Upper lobe of right lung (tissue), 1 donor: ENCODE measurements around the gene ESR2. TPM values are rescaled to one million over a fixed set of nuclear protein-coding genes. Genes with fewer than 3 reads are reported as not detected.
"Not testable (repeated sequence)": the region's sequence is repeated elsewhere in the genome, so short reads cannot be mapped to it uniquely, and the experiment has no call there.

Source experiments
- ATAC-seq: fragments of 200-7000 bp; cut with Tn5 transposase; one replicate; pipeline ENCODE4 v1.9.1; 2020; ENCODE audit warnings: mild to moderate bottlenecking, moderate library complexity
- DNase-seq: peaks from one replicate; pipeline ENCODE4 v3.0.0-alpha.2; 2020
- H3K27ac ChIP-seq: fragments of 200-600 bp; one replicate; pipeline ENCODE4 v1.8.0; 2022
- H3K27me3 ChIP-seq: fragments of 200-600 bp; one replicate; pipeline ENCODE4 v1.8.0; 2022; ENCODE audit warnings: mild to moderate bottlenecking
- H3K36me3 ChIP-seq: fragments of 200-600 bp; one replicate; pipeline ENCODE4 v1.8.0; 2022
- H3K4me1 ChIP-seq: fragments of 200-600 bp; one replicate; pipeline ENCODE4 v1.8.0; 2022
- H3K4me3 ChIP-seq: fragments of 200-600 bp; one replicate; pipeline ENCODE4 v1.8.0; 2022; ENCODE audit warnings: mild to moderate bottlenecking
- H3K9me3 ChIP-seq: fragments of 200-600 bp; one replicate; pipeline ENCODE4 v1.8.0; 2022
- CTCF ChIP-seq: fragments of 200-600 bp; IDR thresholded peaks from one replicate; pipeline ENCODE4 v1.8.0; 2022; ENCODE audit warnings: antibody characterized with exemption
- intact Hi-C: fragments of 100-400 bp; cut with DNase I; formaldehyde crosslinking; loops from one replicate; pipeline ENCODE4 v1.11.0; 2022
- microRNA-seq: library from miRNA; unstranded; fragments of <30 nt; microRNA quantifications from one replicate; pipeline ENCODE4 v1.2.0, GENCODE V29; 2020; ENCODE audit warnings: borderline microRNAs expressed
- total RNA-seq: library from RNA; stranded (reverse); fragmentation: NEBNext Ultra II Directional; extraction: Animal tissue kit (Norgen Biotek cat#: 25700); gene quantifications from one replicate; pipeline ENCODE4 v1.2.1, GENCODE V29; 2021
- donor health status: DM: no; HTN: yes; CAD: no; lungs with severe emphysema.

ESR2 gene
- total RNA-seq, 1 donor from 2014 or later: 1.3 TPM

DNA sequence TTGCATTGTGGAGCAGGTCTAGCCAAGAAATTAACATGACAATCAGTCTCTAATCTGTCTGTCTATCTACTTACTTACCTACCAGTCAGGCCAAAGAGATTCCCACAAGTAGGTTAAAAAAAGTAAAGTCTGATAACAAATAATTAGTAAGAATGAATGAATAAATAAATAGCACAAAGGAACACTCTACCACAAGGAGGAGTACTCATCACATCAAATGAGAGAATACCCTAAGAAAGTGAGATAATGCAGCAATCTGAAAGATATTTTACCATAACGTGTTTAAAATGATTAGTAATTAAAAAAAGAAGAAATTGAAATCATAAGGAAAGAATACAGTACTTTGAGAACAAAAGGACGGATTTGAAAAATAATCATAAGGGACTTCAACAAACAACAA, 254.1 kb downstream of the ESR2 start:
- ATAC-seq: no peak
- no peak for DNase-seq
- Histone ChIP-seq H3K9me3 (no peaks in the 10 kb centered on the region), H3K4me3 (no peak overlapping the region), H3K27ac (no peak overlapping the region), H3K36me3 (no peaks in the 10 kb centered on the region), H3K27me3 (no peaks in the 10 kb centered on the region), H3K4me1 (no peaks in the 10 kb centered on the region)
- intact Hi-C loops: no loop called here
- TF ChIP-seq CTCF: peak; percentile 4

DNA sequence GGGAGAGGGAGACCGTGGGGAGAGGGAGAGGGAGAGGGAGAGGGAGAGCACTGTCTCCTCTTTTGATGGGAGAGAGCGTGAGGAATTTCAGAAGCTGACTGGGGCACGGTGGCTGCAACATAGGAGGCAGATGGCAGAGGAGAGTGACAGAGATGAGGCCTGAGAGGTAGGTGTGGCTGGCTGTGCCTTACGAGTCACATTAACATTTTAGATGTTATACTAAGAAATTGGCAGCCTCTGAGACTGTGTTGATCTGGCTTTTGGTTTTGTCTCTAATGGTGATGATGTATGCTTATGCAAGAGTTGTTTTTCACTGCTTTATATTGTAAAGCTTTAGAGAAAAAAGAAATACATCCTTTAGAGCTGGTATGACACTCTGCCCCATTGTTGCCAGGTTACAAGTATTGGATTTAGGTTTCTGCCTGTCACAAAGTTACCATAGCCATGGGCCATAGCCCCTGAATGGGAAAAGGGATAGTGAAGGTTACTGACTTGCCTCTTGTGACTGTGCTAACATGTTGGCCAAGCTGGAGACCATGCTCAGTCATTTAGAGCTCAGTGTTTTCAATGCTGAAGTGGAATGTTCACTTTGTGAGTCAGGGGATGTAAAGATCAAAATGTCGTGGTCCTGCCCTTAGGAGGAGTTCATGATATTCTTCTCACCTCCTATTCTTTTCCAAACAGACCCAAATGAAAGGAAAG, 255.2 kb downstream of the ESR2 start:
- Histone ChIP-seq H3K27ac (no peak overlapping the region), H3K36me3 (no peaks in the 10 kb centered on the region), H3K9me3 (no peaks in the 10 kb centered on the region), H3K27me3 (no peaks in the 10 kb centered on the region), H3K4me3 (no peak overlapping the region), H3K4me1 (no peaks in the 10 kb centered on the region)
- ATAC-seq (no peak), DNase-seq (no peak)
- intact Hi-C loops: no loop called here
- TF ChIP-seq CTCF: no peak

DNA sequence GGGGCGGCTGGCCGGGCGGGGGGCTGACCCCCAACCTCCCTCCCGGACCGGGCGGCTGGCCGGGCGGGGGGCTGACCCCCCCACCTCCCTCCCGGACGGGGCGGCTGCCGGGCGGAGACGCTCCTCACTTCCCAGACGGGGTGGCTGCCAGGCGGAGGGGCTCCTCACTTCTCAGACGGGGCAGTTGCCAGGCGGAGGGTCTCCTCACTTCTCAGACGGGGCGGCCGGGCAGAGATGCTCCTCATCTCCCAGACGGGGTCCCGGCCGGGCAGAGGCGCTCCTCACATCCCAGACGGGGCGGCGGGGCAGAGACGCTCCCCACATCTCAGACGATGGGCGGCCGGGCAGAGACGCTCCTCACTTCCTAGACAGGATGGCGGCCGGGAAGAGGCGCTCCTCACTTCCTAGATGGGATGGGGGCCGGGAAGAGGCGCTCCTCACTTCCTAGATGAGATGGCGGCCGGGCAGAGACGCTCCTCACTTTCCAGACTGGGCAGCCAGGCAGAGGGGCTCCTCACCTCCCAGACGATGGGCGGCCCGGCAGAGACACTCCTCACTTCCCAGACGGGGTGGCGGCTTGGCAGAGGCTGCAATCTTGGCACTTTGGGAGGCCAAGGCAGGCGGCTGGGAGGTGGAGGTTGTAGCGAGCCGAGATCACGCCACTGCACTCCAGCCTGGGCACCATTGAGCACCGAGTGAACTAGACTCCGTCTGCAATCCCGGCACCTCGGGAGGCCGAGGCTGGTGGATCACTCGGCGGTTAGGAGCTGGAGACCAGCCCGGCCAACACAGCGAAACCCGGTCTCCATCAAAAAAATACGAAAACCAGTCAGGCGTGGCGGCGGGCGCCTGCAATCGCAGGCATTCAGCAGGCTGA, 256.1 kb downstream of the ESR2 start:
- H3K9me3 ChIP-seq, H3K36me3 ChIP-seq, H3K27ac ChIP-seq, ATAC-seq, H3K4me1 ChIP-seq, H3K4me3 ChIP-seq, DNase-seq, intact Hi-C loops, H3K27me3 ChIP-seq: not testable (repeated sequence)

GRCh38 chr14:64035143-64035542, 259.0 kb downstream of the ESR2 start:
- no peak for TF ChIP-seq CTCF
- intact Hi-C loops: no loop called here
- no peak overlapping the region for H3K4me3 ChIP-seq
- no peaks in the 10 kb centered on the region for H3K4me1 ChIP-seq
- no peak for ATAC-seq
- no peak for DNase-seq
- H3K36me3 ChIP-seq: peaks cover 15% of the 10 kb centered on the region
- H3K27me3 ChIP-seq: no peaks in the 10 kb centered on the region
- H3K27ac ChIP-seq: no peak overlapping the region
- H3K9me3 ChIP-seq: no peaks in the 10 kb centered on the region

Small RNA genes within 50 kb of the gene (microRNA-seq; reads per million reads assigned to microRNA genes)
- gene MIR548H1: not detected

Other genes with a start within 250 kb of the ESR2 start
- 47.1 TPM for gene MTHFD1, start 94.0 kb upstream of the ESR2 start, total RNA-seq
- gene AKAP5, start 171.1 kb upstream of the ESR2 start, total RNA-seq: 3.6 TPM
- gene ZBTB25, start 209.5 kb upstream of the ESR2 start, total RNA-seq: 13.1 TPM
- gene ZBTB1, start 210.4 kb upstream of the ESR2 start, total RNA-seq: 47.9 TPM
- gene HSPA2, start 246.4 kb upstream of the ESR2 start, total RNA-seq: 13.5 TPM